ENCODE measurements around the gene NPPC.
"Not testable (repeated sequence)": the region's sequence is repeated elsewhere in the genome, so short reads cannot be mapped to it uniquely, and the experiment has no call there.

NPPC gene

GRCh38 chr2:231951452-231952035 is 25.3 kb upstream of the NPPC start:
- no peak overlapping the region for H3K27ac ChIP-seq (ENCODE audit: low read length)
- H3K9me3 ChIP-seq (ENCODE audit: insufficient read depth, low read depth, low read length), result peaks cover 4% of the 10 kb centered on the region; the same call in 1 of the 2 replicates
- H3K36me3 ChIP-seq (ENCODE audit: insufficient read depth, low read depth, low read length), result no peaks in the 10 kb centered on the region
- H3K27me3 ChIP-seq (ENCODE audit: insufficient read depth, low read length), result no peaks in the 10 kb centered on the region
- no peaks in the 10 kb centered on the region for H3K4me1 ChIP-seq (ENCODE audit: insufficient read depth, low read length)
- no peak overlapping the region for H3K9ac ChIP-seq (ENCODE audit: low read depth, low read length)
- H3K4me3 ChIP-seq (ENCODE audit: low read length), result no peak overlapping the region

- H3K4me3 ChIP-seq (ENCODE audit: low read length), result no peak overlapping the region
- H3K27ac ChIP-seq (ENCODE audit: low read length), result no peak overlapping the region
- peaks cover 4% of the 10 kb centered on the region; the same call in 1 of the 2 replicates for H3K9me3 ChIP-seq (ENCODE audit: insufficient read depth, low read depth, low read length)
- no peak overlapping the region for H3K9ac ChIP-seq (ENCODE audit: low read depth, low read length)
- no peaks in the 10 kb centered on the region for H3K27me3 ChIP-seq (ENCODE audit: insufficient read depth, low read length)
- H3K4me1 ChIP-seq (ENCODE audit: insufficient read depth, low read length), result no peaks in the 10 kb centered on the region
- H3K36me3 ChIP-seq (ENCODE audit: insufficient read depth, low read depth, low read length), result no peaks in the 10 kb centered on the region
Measured at GRCh38 chr2:231947694-231948093, 21.5 kb upstream of the NPPC start.

GRCh38 chr2:231947112-231947511 is 20.9 kb upstream of the NPPC start:
- H3K36me3 ChIP-seq (ENCODE audit: insufficient read depth, low read depth, low read length); H3K9ac ChIP-seq (ENCODE audit: low read depth, low read length); H3K27me3 ChIP-seq (ENCODE audit: insufficient read depth, low read length); H3K9me3 ChIP-seq (ENCODE audit: insufficient read depth, low read depth, low read length); H3K4me1 ChIP-seq (ENCODE audit: insufficient read depth, low read length); H3K4me3 ChIP-seq (ENCODE audit: low read length); H3K27ac ChIP-seq (ENCODE audit: low read length): not testable (repeated sequence)

- Histone ChIP-seq H3K4me1 (ENCODE audit: insufficient read depth, low read length) (no peaks in the 10 kb centered on the region), H3K9me3 (ENCODE audit: insufficient read depth, low read depth, low read length) (no peaks in the 10 kb centered on the region), H3K9ac (ENCODE audit: low read depth, low read length) (no peak overlapping the region), H3K27me3 (ENCODE audit: insufficient read depth, low read length) (no peaks in the 10 kb centered on the region), H3K36me3 (ENCODE audit: insufficient read depth, low read depth, low read length) (no peaks in the 10 kb centered on the region), H3K27ac (ENCODE audit: low read length) (no peak overlapping the region), H3K4me3 (ENCODE audit: low read length) (no peak overlapping the region)
Measured at GRCh38 chr2:231946241-231946814, 20.1 kb upstream of the NPPC start.

- H3K9ac ChIP-seq (ENCODE audit: low read depth, low read length), result no peak overlapping the region
- H3K9me3 ChIP-seq (ENCODE audit: insufficient read depth, low read depth, low read length), result no peaks in the 10 kb centered on the region
- no peak overlapping the region for H3K4me3 ChIP-seq (ENCODE audit: low read length)
- H3K27ac ChIP-seq (ENCODE audit: low read length), result no peak overlapping the region
- no peaks in the 10 kb centered on the region for H3K27me3 ChIP-seq (ENCODE audit: insufficient read depth, low read length)
- H3K36me3 ChIP-seq (ENCODE audit: insufficient read depth, low read depth, low read length), result no peaks in the 10 kb centered on the region
- H3K4me1 ChIP-seq (ENCODE audit: insufficient read depth, low read length), result no peaks in the 10 kb centered on the region
Measured at GRCh38 chr2:231942180-231942579, 16.0 kb upstream of the NPPC start.

GRCh38 chr2:231941673-231942072 is 15.5 kb upstream of the NPPC start:
- Histone ChIP-seq H3K4me3 (ENCODE audit: low read length) (no peak overlapping the region), H3K9me3 (ENCODE audit: insufficient read depth, low read depth, low read length) (no peaks in the 10 kb centered on the region), H3K27me3 (ENCODE audit: insufficient read depth, low read length) (no peaks in the 10 kb centered on the region), H3K9ac (ENCODE audit: low read depth, low read length) (no peak overlapping the region), H3K36me3 (ENCODE audit: insufficient read depth, low read depth, low read length) (no peaks in the 10 kb centered on the region), H3K4me1 (ENCODE audit: insufficient read depth, low read length) (no peaks in the 10 kb centered on the region), H3K27ac (ENCODE audit: low read length) (no peak overlapping the region)

- no peak overlapping the region for H3K9ac ChIP-seq (ENCODE audit: low read depth, low read length)
- no peaks in the 10 kb centered on the region for H3K36me3 ChIP-seq (ENCODE audit: insufficient read depth, low read depth, low read length)
- no peak overlapping the region for H3K27ac ChIP-seq (ENCODE audit: low read length)
- no peaks in the 10 kb centered on the region for H3K9me3 ChIP-seq (ENCODE audit: insufficient read depth, low read depth, low read length)
- no peaks in the 10 kb centered on the region for H3K27me3 ChIP-seq (ENCODE audit: insufficient read depth, low read length)
- H3K4me1 ChIP-seq (ENCODE audit: insufficient read depth, low read length), result no peaks in the 10 kb centered on the region
- no peak overlapping the region for H3K4me3 ChIP-seq (ENCODE audit: low read length)
Measured at GRCh38 chr2:231940795-231941194, 14.6 kb upstream of the NPPC start.

- no peaks in the 10 kb centered on the region for H3K4me1 ChIP-seq (ENCODE audit: insufficient read depth, low read length)
- H3K9ac ChIP-seq (ENCODE audit: low read depth, low read length), result no peak overlapping the region
- no peak overlapping the region for H3K4me3 ChIP-seq (ENCODE audit: low read length)
- H3K36me3 ChIP-seq (ENCODE audit: insufficient read depth, low read depth, low read length), result no peaks in the 10 kb centered on the region
- no peak overlapping the region for H3K27ac ChIP-seq (ENCODE audit: low read length)
- H3K27me3 ChIP-seq (ENCODE audit: insufficient read depth, low read length), result no peaks in the 10 kb centered on the region
- H3K9me3 ChIP-seq (ENCODE audit: insufficient read depth, low read depth, low read length), result no peaks in the 10 kb centered on the region
Measured at GRCh38 chr2:231939022-231939421, 12.8 kb upstream of the NPPC start.

- Histone ChIP-seq H3K4me3 (ENCODE audit: low read length) (no peak overlapping the region), H3K4me1 (ENCODE audit: insufficient read depth, low read length) (no peaks in the 10 kb centered on the region), H3K27ac (ENCODE audit: low read length) (no peak overlapping the region), H3K27me3 (ENCODE audit: insufficient read depth, low read length) (no peaks in the 10 kb centered on the region), H3K9me3 (ENCODE audit: insufficient read depth, low read depth, low read length) (no peaks in the 10 kb centered on the region), H3K9ac (ENCODE audit: low read depth, low read length) (no peak overlapping the region), H3K36me3 (ENCODE audit: insufficient read depth, low read depth, low read length) (no peaks in the 10 kb centered on the region)
Measured at GRCh38 chr2:231937057-231937456, 10.9 kb upstream of the NPPC start.

- peaks cover 2% of the 10 kb centered on the region; the same call in 1 of the 2 replicates for H3K27me3 ChIP-seq (ENCODE audit: insufficient read depth, low read length)
- no peak overlapping the region for H3K9ac ChIP-seq (ENCODE audit: low read depth, low read length)
- no peaks in the 10 kb centered on the region for H3K9me3 ChIP-seq (ENCODE audit: insufficient read depth, low read depth, low read length)
- H3K36me3 ChIP-seq (ENCODE audit: insufficient read depth, low read depth, low read length), result no peaks in the 10 kb centered on the region
- H3K27ac ChIP-seq (ENCODE audit: low read length), result no peak overlapping the region
- no peaks in the 10 kb centered on the region for H3K4me1 ChIP-seq (ENCODE audit: insufficient read depth, low read length)
- no peak overlapping the region for H3K4me3 ChIP-seq (ENCODE audit: low read length)
Measured at GRCh38 chr2:231936491-231936890, 10.3 kb upstream of the NPPC start.

GRCh38 chr2:231935815-231936214 is 9.6 kb upstream of the NPPC start:
- Histone ChIP-seq H3K27ac (ENCODE audit: low read length) (no peak overlapping the region), H3K9me3 (ENCODE audit: insufficient read depth, low read depth, low read length) (no peaks in the 10 kb centered on the region), H3K9ac (ENCODE audit: low read depth, low read length) (no peak overlapping the region), H3K27me3 (ENCODE audit: insufficient read depth, low read length) (peaks cover 8% of the 10 kb centered on the region; the same call in 1 of the 2 replicates), H3K4me1 (ENCODE audit: insufficient read depth, low read length) (no peaks in the 10 kb centered on the region), H3K4me3 (ENCODE audit: low read length) (no peak overlapping the region), H3K36me3 (ENCODE audit: insufficient read depth, low read depth, low read length) (no peaks in the 10 kb centered on the region)

- Histone ChIP-seq H3K27me3 (ENCODE audit: insufficient read depth, low read length) (peaks cover 8% of the 10 kb centered on the region; the same call in 1 of the 2 replicates), H3K9ac (ENCODE audit: low read depth, low read length) (no peak overlapping the region)
Measured at GRCh38 chr2:231935207-231935524, 9.0 kb upstream of the NPPC start.

More at GRCh38 chr2:231935207-231935524, 9.0 kb upstream of the NPPC start:
- H3K27ac ChIP-seq (ENCODE audit: low read length), result no peak overlapping the region
- H3K9me3 ChIP-seq (ENCODE audit: insufficient read depth, low read depth, low read length), result no peaks in the 10 kb centered on the region
- H3K36me3 ChIP-seq (ENCODE audit: insufficient read depth, low read depth, low read length), result no peaks in the 10 kb centered on the region
- H3K4me1 ChIP-seq (ENCODE audit: insufficient read depth, low read length), result no peaks in the 10 kb centered on the region
- no peak overlapping the region for H3K4me3 ChIP-seq (ENCODE audit: low read length)
